PC-3 (cell line): ENCODE data around the gene MYH7. TPM values are rescaled to one million over a fixed set of nuclear protein-coding genes. Genes with fewer than 3 reads are reported as not detected.

Experiments
- ATAC-seq: fragments of 200-7000 bp; cut with Tn5 transposase; 2 replicates; pipeline ENCODE4 v1.9.1; 2020; ENCODE audit warnings: mild to moderate bottlenecking, moderate library complexity
- BruUV-seq: library from RNA; stranded (reverse); fragments of 400-500 nt; replicated peaks from 2 replicates; lab custom pipeline; 2021; lab: Mats Ljungman, UMichigan
- CTCF ChIA-PET: fragments of 300-600 bp; sonication (Branson Sonifier 250); formaldehyde crosslinking; loops from one replicate; lab custom pipeline; 2022; ENCODE audit warnings: antibody characterized with exemption; lab: Charles Lee
- POLR2A ChIA-PET: fragments of 300-600 bp; sonication (Branson Sonifier 250); formaldehyde crosslinking; loops from one replicate; lab custom pipeline; 2022; ENCODE audit warnings: antibody characterized with exemption; ENCODE audit not compliant: unreplicated experiment; lab: Charles Lee
- DNase-seq: peaks from one replicate; pipeline ENCODE4 v3.0.0-alpha.2; 2015
- H2AFZ ChIP-seq: fragments of 300-600 bp; sonication (generic); 2 replicates; pipeline ENCODE4 v1.6.0; 2016; ENCODE audit warnings: antibody characterized with exemption, low read length
- H3F3A ChIP-seq: fragments of 300-600 bp; sonication (generic); one replicate; pipeline ENCODE4 v1.6.0; 2017; ENCODE audit warnings: antibody characterized with exemption, low read length, control low read depth, mild to moderate bottlenecking; ENCODE audit not compliant: unreplicated experiment
- H3K27ac ChIP-seq: fragments of 300-600 bp; sonication (generic); 2 replicates; pipeline ENCODE4 v1.5.1; 2016; ENCODE audit warnings: mild to moderate bottlenecking, low read length
- H3K27me3 ChIP-seq: fragments of 300-600 bp; sonication (generic); 2 replicates; pipeline ENCODE4 v1.6.1; 2016; ENCODE audit warnings: low read length, mixed read lengths
- H3K36me3 ChIP-seq: fragments of 300-600 bp; sonication (generic); 2 replicates; pipeline ENCODE4 v1.6.1; 2016; ENCODE audit warnings: low read depth, mixed run types, low read length, mixed read lengths
- H3K4me1 ChIP-seq: fragments of 300-600 bp; sonication (generic); 2 replicates; pipeline ENCODE4 v1.5.1; 2016; ENCODE audit warnings: low read length; ENCODE audit not compliant: insufficient read depth
- H3K4me2 ChIP-seq: fragments of 300-600 bp; sonication (generic); 2 replicates; pipeline ENCODE4 v1.6.0; 2016; ENCODE audit warnings: low read length
- H3K4me3 ChIP-seq: fragments of 300-600 bp; sonication (generic); 2 replicates; pipeline ENCODE4 v1.5.1; 2016; ENCODE audit warnings: mild to moderate bottlenecking, low read length, mixed read lengths
- H3K79me2 ChIP-seq: fragments of 300-600 bp; sonication (generic); 2 replicates; pipeline ENCODE4 v1.6.1; 2017; ENCODE audit warnings: low read length, mixed read lengths
- H3K9ac ChIP-seq: fragments of 300-600 bp; sonication (generic); 2 replicates; pipeline ENCODE4 v1.6.0; 2016; ENCODE audit warnings: mild to moderate bottlenecking, low read length
- H3K9me2 ChIP-seq: fragments of 300-600 bp; sonication (generic); replicated peaks from 2 replicates; pipeline ENCODE4 v1.6.1; 2016; ENCODE audit warnings: mixed run types, low read length, mixed read lengths
- H3K9me3 ChIP-seq: fragments of 300-600 bp; sonication (generic); 2 replicates; pipeline ENCODE4 v1.6.1; 2016; ENCODE audit warnings: low read length, mixed read lengths
- H4K20me1 ChIP-seq: fragments of 300-600 bp; sonication (generic); 2 replicates; pipeline ENCODE4 v1.6.1; 2016; ENCODE audit warnings: low read length, mixed read lengths
- CTCF ChIP-seq: fragments of 300-600 bp; sonication (generic); conservative IDR thresholded peaks from 2 replicates; pipeline ENCODE4 v1.5.1; 2017; ENCODE audit warnings: antibody characterized with exemption, low read depth, mild to moderate bottlenecking, low read length
- EZH2 ChIP-seq: fragments of 300-600 bp; sonication (generic); IDR thresholded peaks from one replicate; pipeline ENCODE4 v1.6.1; 2017; ENCODE audit warnings: antibody characterized with exemption, mild to moderate bottlenecking, low read length; ENCODE audit not compliant: unreplicated experiment
- EZH2phosphoT487 ChIP-seq: fragments of 300-600 bp; sonication (generic); IDR thresholded peaks from 2 replicates; pipeline ENCODE4 v1.6.1; 2018; ENCODE audit warnings: mild to moderate bottlenecking, antibody characterized with exemption, low read length, borderline replicate concordance
- intact Hi-C: fragments of 100-400 bp; cut with micrococcal nuclease; formaldehyde crosslinking; loops from 2 replicates; pipeline ENCODE4 v1.9.0; 2023
- total RNA-seq: library from RNA; depleted of rRNA; stranded (reverse); fragments of >200 nt; gene quantifications from 2 replicates; pipeline ENCODE4 v1.2.3, GENCODE V29; 2014

The MYH7 gene
- total RNA-seq, 1 experiment from 2014 or later, result not detected

DNA sequence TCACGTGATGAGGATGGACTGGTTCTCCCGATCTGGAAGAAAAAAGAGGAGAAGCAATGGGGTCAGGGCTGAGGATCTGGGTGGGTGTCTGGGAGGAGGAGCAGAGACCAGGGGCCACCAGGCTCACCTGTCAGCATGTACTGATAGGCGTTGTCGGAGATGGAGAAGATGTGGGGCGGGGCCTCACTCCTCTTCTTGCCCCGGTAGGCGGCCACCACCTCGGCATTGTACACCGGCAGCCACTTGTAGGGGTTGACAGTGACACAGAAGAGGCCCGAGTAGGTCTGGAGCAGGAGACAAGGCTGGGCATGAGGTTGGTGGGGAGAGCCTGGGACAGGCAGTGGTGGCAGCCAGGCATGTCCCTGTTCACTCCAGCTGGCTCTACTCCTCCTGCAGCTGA, 30.4 kb downstream of the MYH7 start:
- Histone ChIP-seq H3K4me3 (no peak overlapping the region), H4K20me1 (no peaks in the 10 kb centered on the region), H3K36me3 (no peaks in the 10 kb centered on the region), H3K27ac (no peak overlapping the region), H3K9ac (no peak overlapping the region), H3K27me3 (peaks cover 71% of the 10 kb centered on the region), H3K9me2 (no peaks in the 10 kb centered on the region), H3K4me2 (no peak overlapping the region), H3K4me1 (no peaks in the 10 kb centered on the region), H3K79me2 (no peaks in the 10 kb centered on the region), H2AFZ (no peak overlapping the region), H3K9me3 (no peaks in the 10 kb centered on the region), H3F3A (no peaks in the 10 kb centered on the region)
- no TSS peak for BruUV-seq
- DNase-seq (no peak), ATAC-seq (no peak)
- TF ChIP-seq CTCF (no peak), EZH2phosphoT487 (no peak), EZH2 (no peak)
- ChIA-PET CTCF (no interaction called here), POLR2A (no interaction called here)
- intact Hi-C loops, result no loop called here

- Histone ChIP-seq H3K4me1 (no peaks in the 10 kb centered on the region), H3K27me3 (peaks cover 64% of the 10 kb centered on the region), H3K4me3 (no peak overlapping the region), H3K9ac (no peak overlapping the region), H3K79me2 (no peaks in the 10 kb centered on the region), H3K4me2 (no peak overlapping the region), H3F3A (no peaks in the 10 kb centered on the region), H2AFZ (no peak overlapping the region), H3K9me3 (no peaks in the 10 kb centered on the region), H3K9me2 (no peaks in the 10 kb centered on the region), H4K20me1 (no peaks in the 10 kb centered on the region), H3K36me3 (no peaks in the 10 kb centered on the region), H3K27ac (no peak overlapping the region)
- DNase-seq (no peak), ATAC-seq (no peak)
- ChIA-PET CTCF (no interaction called here), POLR2A (no interaction called here)
- no peak for TF ChIP-seq EZH2
- no TSS peak for BruUV-seq
- intact Hi-C loops, result no loop called here
Measured at GRCh38 chr14:23404331-23404900, 31.0 kb downstream of the MYH7 start.

GRCh38 chr14:23403908-23404307, 31.6 kb downstream of the MYH7 start:
- Histone ChIP-seq H3K9me3 (no peaks in the 10 kb centered on the region), H3K79me2 (no peaks in the 10 kb centered on the region), H2AFZ (no peak overlapping the region), H3K9ac (no peak overlapping the region), H4K20me1 (no peaks in the 10 kb centered on the region), H3K4me1 (no peaks in the 10 kb centered on the region), H3F3A (no peaks in the 10 kb centered on the region), H3K4me2 (no peak overlapping the region), H3K36me3 (no peaks in the 10 kb centered on the region), H3K27me3 (peaks cover 59% of the 10 kb centered on the region), H3K4me3 (no peak overlapping the region), H3K27ac (no peak overlapping the region), H3K9me2 (no peaks in the 10 kb centered on the region)
- BruUV-seq, result no TSS peak
- intact Hi-C loops, result no loop called here
- no peak for ATAC-seq
- ChIA-PET CTCF (no interaction called here), POLR2A (no interaction called here)
- DNase-seq, result no peak
- TF ChIP-seq CTCF, result no peak
- TF ChIP-seq EZH2, result no peak
- no peak for TF ChIP-seq EZH2phosphoT487
